Ectodermal cell (in vitro differentiated cells): ENCODE data around the gene TGFBR3.

Experiments used
- H3K27ac ChIP-seq: 2 replicates; pipeline ENCODE4 v1.7.0; 2013; ENCODE audit warnings: mild to moderate bottlenecking, low read depth, low read length; ENCODE audit not compliant: insufficient read depth, poor library complexity, severe bottlenecking
- H3K27me3 ChIP-seq: 2 replicates; pipeline ENCODE4 v1.7.0; 2013; ENCODE audit warnings: mild to moderate bottlenecking, low read length; ENCODE audit not compliant: insufficient read depth, control insufficient read depth, poor library complexity, severe bottlenecking
- H3K36me3 ChIP-seq: one replicate; pipeline ENCODE4 v1.7.0; 2013; ENCODE audit warnings: low read length; ENCODE audit not compliant: control insufficient read depth, insufficient read depth
- H3K4me1 ChIP-seq: one replicate; pipeline ENCODE4 v1.7.0; 2013; ENCODE audit warnings: low read length; ENCODE audit not compliant: control insufficient read depth, insufficient read depth
- H3K4me3 ChIP-seq: 2 replicates; pipeline ENCODE4 v1.7.0; 2013; ENCODE audit warnings: low read depth, low read length, control low read depth; ENCODE audit not compliant: insufficient read depth
- H3K9me3 ChIP-seq: 2 replicates; pipeline ENCODE4 v1.7.0; 2013; ENCODE audit warnings: mild to moderate bottlenecking, low read length, moderate library complexity; ENCODE audit not compliant: control insufficient read depth
- WGBS, 2 experiments: methylation state at CpG; one replicate each; pipeline ENCODE4 v1.1.7; 2013; ENCODE audit warnings: missing lambda C conversion rate in 2 of 2; 5-methylcytosine and 5-hydroxymethylcytosine counted together

TGFBR3 gene

GRCh38 chr1:91901231-91901630 lies 15.3 kb upstream of the TGFBR3 start:
- no peaks in the 10 kb centered on the region for H3K4me1 ChIP-seq
- H3K27me3 ChIP-seq, result no peaks in the 10 kb centered on the region
- no peaks in the 10 kb centered on the region for H3K9me3 ChIP-seq
- H3K27ac ChIP-seq, result no peak overlapping the region
- H3K4me3 ChIP-seq, result no peak overlapping the region
- no peaks in the 10 kb centered on the region for H3K36me3 ChIP-seq

- Histone ChIP-seq H3K27me3 (no peaks in the 10 kb centered on the region), H3K9me3 (no peaks in the 10 kb centered on the region), H3K4me1 (no peaks in the 10 kb centered on the region), H3K36me3 (no peaks in the 10 kb centered on the region), H3K4me3 (no peak overlapping the region), H3K27ac (no peak overlapping the region)
- WGBS, 2 experiments, result 78 to 95% methylated on average over 1 of the region's 1 CpG
Measured at GRCh38 chr1:91900562-91900961, 14.6 kb upstream of the TGFBR3 start.

DNA sequence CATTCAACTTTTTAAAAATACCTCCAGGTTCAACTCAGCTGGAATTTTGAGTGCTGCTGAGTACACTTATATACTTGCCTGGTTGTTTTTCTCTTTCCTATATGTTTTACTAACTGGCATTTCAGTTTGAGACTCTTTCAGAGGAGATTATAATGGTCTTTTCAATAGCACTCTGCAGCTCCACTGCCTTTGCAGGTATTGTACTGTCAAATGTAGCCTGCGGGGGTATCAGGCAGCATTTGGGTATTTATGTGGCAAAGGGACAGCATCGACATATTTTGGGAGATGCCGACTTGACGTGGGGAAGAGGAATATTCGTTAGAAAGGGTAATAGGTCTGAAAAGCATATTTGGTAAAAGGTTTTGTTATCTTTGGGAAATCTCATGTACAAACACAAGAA lies 11.1 kb upstream of the TGFBR3 start:
- H3K36me3 ChIP-seq, result no peaks in the 10 kb centered on the region
- no peak overlapping the region for H3K27ac ChIP-seq
- no peaks in the 10 kb centered on the region for H3K27me3 ChIP-seq
- no peak overlapping the region for H3K4me3 ChIP-seq
- peaks cover 3% of the 10 kb centered on the region for H3K4me1 ChIP-seq
- H3K9me3 ChIP-seq, result no peaks in the 10 kb centered on the region
- WGBS, 2 experiments, result 96 to 98% methylated on average over 5 of the region's 5 CpGs

GRCh38 chr1:91895832-91896556 lies 10.0 kb upstream of the TGFBR3 start:
- no peak overlapping the region for H3K27ac ChIP-seq
- WGBS, 2 experiments, result 43 to 47% methylated on average over 2 of the region's 2 CpGs
- H3K36me3 ChIP-seq, result no peaks in the 10 kb centered on the region
- H3K27me3 ChIP-seq, result no peaks in the 10 kb centered on the region
- H3K9me3 ChIP-seq, result no peaks in the 10 kb centered on the region
- H3K4me1 ChIP-seq, result peaks cover 8% of the 10 kb centered on the region
- no peak overlapping the region for H3K4me3 ChIP-seq

DNA sequence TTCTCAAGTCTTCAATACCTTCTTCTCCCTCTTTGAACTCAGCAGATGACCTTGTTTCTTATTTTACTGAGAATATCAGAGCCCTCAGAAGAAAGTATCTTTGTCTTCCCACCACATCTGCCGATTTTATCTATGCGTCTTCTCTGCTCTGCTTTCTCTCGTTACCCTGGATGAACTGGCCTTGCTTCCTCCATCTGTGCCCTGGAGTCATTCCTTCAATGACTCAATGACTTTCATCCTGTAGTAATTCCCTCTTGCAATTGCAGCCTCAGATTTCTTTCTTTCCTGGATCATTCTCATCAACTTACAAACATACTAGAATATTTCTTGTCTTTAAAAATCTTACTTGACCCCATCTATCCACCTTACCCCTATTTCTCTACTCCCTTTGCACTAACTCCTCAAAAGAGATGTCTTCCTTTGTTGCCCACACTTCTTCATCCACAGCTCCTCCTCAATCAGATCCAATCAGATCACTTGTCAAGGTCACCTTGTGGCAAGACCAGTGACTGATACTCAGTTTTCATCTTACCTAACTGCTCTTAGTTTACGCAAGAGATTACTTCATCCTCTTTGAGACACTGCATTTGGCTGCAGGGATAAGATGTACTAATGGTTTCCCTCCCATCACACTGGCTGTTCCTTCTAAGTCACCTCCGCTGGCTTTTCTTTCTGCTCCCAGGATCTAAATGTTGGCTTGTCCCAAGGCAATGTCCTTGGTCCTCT lies 8.2 kb upstream of the TGFBR3 start:
- Histone ChIP-seq H3K36me3 (no peaks in the 10 kb centered on the region), H3K27ac (no peak overlapping the region), H3K4me1 (peaks cover 8% of the 10 kb centered on the region), H3K9me3 (no peaks in the 10 kb centered on the region), H3K27me3 (no peaks in the 10 kb centered on the region), H3K4me3 (no peak overlapping the region)
- 92 to 96% methylated on average over 5 of the region's 5 CpGs for WGBS, 2 experiments

- H3K4me1 ChIP-seq, result peaks cover 8% of the 10 kb centered on the region
- no peak overlapping the region for H3K4me3 ChIP-seq
- H3K27ac ChIP-seq, result no peak overlapping the region
- no peaks in the 10 kb centered on the region for H3K9me3 ChIP-seq
- H3K36me3 ChIP-seq, result no peaks in the 10 kb centered on the region
- 82 to 86% methylated on average over 1 of the region's 1 CpG for WGBS, 2 experiments
- H3K27me3 ChIP-seq, result peaks cover 4% of the 10 kb centered on the region
Measured at GRCh38 chr1:91891969-91892368, 6.0 kb upstream of the TGFBR3 start.

GRCh38 chr1:91891454-91891853 lies 5.5 kb upstream of the TGFBR3 start:
- H3K9me3 ChIP-seq, result no peaks in the 10 kb centered on the region
- 83 to 86% methylated on average over 2 to 3 of the region's 3 CpGs for WGBS, 2 experiments
- H3K27me3 ChIP-seq, result peaks cover 10% of the 10 kb centered on the region
- no peak overlapping the region for H3K27ac ChIP-seq
- H3K4me1 ChIP-seq, result peaks cover 8% of the 10 kb centered on the region
- no peak overlapping the region for H3K4me3 ChIP-seq
- H3K36me3 ChIP-seq, result no peaks in the 10 kb centered on the region

DNA sequence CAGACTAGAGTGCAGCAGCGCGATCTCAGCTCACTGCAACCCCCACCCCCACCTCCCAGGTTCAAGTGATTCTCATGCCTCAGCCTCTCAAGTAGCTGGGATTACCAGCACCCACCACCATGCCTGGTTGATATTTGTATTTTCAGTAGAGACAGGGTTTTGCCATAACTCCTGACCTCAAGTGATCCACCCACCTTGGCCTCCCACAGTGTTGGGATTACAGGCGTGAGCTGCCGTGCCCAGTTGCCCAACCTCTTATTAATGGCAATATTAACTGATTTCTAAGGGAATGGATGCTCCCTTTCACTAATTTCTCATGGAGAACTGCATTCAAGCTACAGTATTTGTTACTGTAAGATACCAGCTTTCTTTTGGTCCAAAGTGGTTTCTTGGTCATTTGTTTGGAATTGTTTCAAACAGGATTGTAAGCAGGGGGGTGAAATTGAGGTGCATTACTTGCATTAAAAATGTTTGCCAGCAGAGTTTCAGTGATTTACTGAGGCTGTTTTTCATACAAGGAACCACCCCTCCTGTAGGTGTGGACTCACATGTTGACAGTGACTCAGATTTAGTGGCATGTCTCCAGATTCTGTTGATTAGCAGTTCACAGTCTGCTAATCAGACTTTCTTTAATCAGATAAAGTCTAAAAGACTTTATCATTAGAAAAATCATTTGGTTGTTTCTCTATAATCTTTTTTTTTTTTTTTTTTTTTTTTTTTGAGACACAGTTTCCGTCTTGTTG lies 3.9 kb upstream of the TGFBR3 start:
- Histone ChIP-seq H3K9me3 (no peaks in the 10 kb centered on the region), H3K36me3 (no peaks in the 10 kb centered on the region), H3K27me3 (peaks cover 22% of the 10 kb centered on the region), H3K27ac (no peak overlapping the region), H3K4me1 (peaks cover 12% of the 10 kb centered on the region), H3K4me3 (no peak overlapping the region)
- WGBS, 2 experiments, result 77% methylated on average over 5 of the region's 5 CpGs

- Histone ChIP-seq H3K36me3 (no peaks in the 10 kb centered on the region), H3K27ac (no peak overlapping the region), H3K4me1 (peaks cover 11% of the 10 kb centered on the region), H3K4me3 (peak overlapping the region; percentile 83), H3K27me3 (peaks cover 36% of the 10 kb centered on the region), H3K9me3 (no peaks in the 10 kb centered on the region)
- WGBS, 2 experiments, result 0 to 1% methylated on average over 42 of the region's 42 CpGs
Measured at GRCh38 chr1:91885213-91885715, 687 bp downstream of the TGFBR3 start.
